H9 (cell line): ENCODE results near the gene ANGPTL1. TPM values are rescaled to one million over a fixed set of nuclear protein-coding genes. Genes with fewer than 3 reads are reported as not detected.
"Not testable (repeated sequence)": the region's sequence is repeated elsewhere in the genome, so short reads cannot be mapped to it uniquely, and the experiment has no call there.

Experiments used
- DNase-seq: peaks from one replicate; pipeline ENCODE4 v3.0.0-alpha.2; 2017
- H2AFZ ChIP-seq: one replicate; pipeline ENCODE4 v1.6.1; 2013; ENCODE audit warnings: mild to moderate bottlenecking, low read length, control low read depth, moderate library complexity
- H2AK5ac ChIP-seq: 2 replicates; pipeline ENCODE4 v1.6.1; 2013; ENCODE audit warnings: low read length, control low read depth, mixed read lengths; ENCODE audit not compliant: insufficient read length
- H2BK120ac ChIP-seq: one replicate; pipeline ENCODE4 v1.6.1; 2013; ENCODE audit warnings: low read depth, mild to moderate bottlenecking, low read length, control low read depth, inconsistent platforms; ENCODE audit not compliant: poor library complexity, severe bottlenecking
- H2BK12ac ChIP-seq: 2 replicates; pipeline ENCODE4 v1.6.1; 2013; ENCODE audit warnings: low read length, control low read depth, mixed read lengths, low read depth; ENCODE audit not compliant: insufficient read length
- H2BK15ac ChIP-seq: 2 replicates; pipeline ENCODE4 v1.6.1; 2013; ENCODE audit warnings: low read depth, low read length, control low read depth
- H2BK20ac ChIP-seq: one replicate; pipeline ENCODE4 v1.6.1; 2013; ENCODE audit warnings: low read depth, mild to moderate bottlenecking, low read length, control low read depth, inconsistent platforms; ENCODE audit not compliant: poor library complexity, severe bottlenecking
- H2BK5ac ChIP-seq: 2 replicates; pipeline ENCODE4 v1.6.1; 2013; ENCODE audit warnings: low read length, control low read depth, mixed read lengths; ENCODE audit not compliant: insufficient read length
- H3K14ac ChIP-seq: 2 replicates; pipeline ENCODE4 v1.6.1; 2013; ENCODE audit warnings: low read length, control low read depth; ENCODE audit not compliant: insufficient read depth
- H3K18ac ChIP-seq: 2 replicates; pipeline ENCODE4 v1.6.1; 2013; ENCODE audit warnings: low read depth, mild to moderate bottlenecking, mixed read lengths, low read length, control low read depth; ENCODE audit not compliant: insufficient read length
- H3K23ac ChIP-seq: 2 replicates; pipeline ENCODE4 v1.6.1; 2013; ENCODE audit warnings: low read length, control low read depth, mixed read lengths, low read depth; ENCODE audit not compliant: insufficient read length
- H3K23me2 ChIP-seq: 2 replicates; pipeline ENCODE4 v1.6.1; 2013; ENCODE audit warnings: low read depth, mild to moderate bottlenecking, mixed read lengths, low read length, control low read depth; ENCODE audit not compliant: insufficient read length, poor library complexity, severe bottlenecking
- H3K27ac ChIP-seq: 2 replicates; pipeline ENCODE4 v1.5.1; 2013; ENCODE audit warnings: low read length, control low read depth, mixed read lengths, low read depth; ENCODE audit not compliant: insufficient read length
- H3K27me3 ChIP-seq: 2 replicates; pipeline ENCODE4 v1.6.1; 2013; ENCODE audit warnings: low read length, control low read depth, inconsistent platforms; ENCODE audit not compliant: insufficient read depth
- H3K4ac ChIP-seq: 2 replicates; pipeline ENCODE4 v1.6.1; 2013; ENCODE audit warnings: low read depth, mild to moderate bottlenecking, control low read depth, inconsistent platforms, low read length, moderate library complexity
- H3K4me1 ChIP-seq: 2 replicates; pipeline ENCODE4 v1.6.1; 2013; ENCODE audit warnings: low read length, control low read depth, inconsistent platforms; ENCODE audit not compliant: insufficient read depth
- H3K4me2 ChIP-seq: 2 replicates; pipeline ENCODE4 v1.6.1; 2013; ENCODE audit warnings: low read length, control low read depth, mixed read lengths; ENCODE audit not compliant: insufficient read length, insufficient read depth
- H3K56ac ChIP-seq: 2 replicates; pipeline ENCODE4 v1.6.1; 2013; ENCODE audit warnings: low read depth, mild to moderate bottlenecking, mixed read lengths, low read length, control low read depth; ENCODE audit not compliant: insufficient read length
- H3K79me1 ChIP-seq: 2 replicates; pipeline ENCODE4 v1.6.1; 2013; ENCODE audit warnings: low read depth, mild to moderate bottlenecking, moderate library complexity, low read length, control low read depth, inconsistent platforms; ENCODE audit not compliant: insufficient read depth, poor library complexity, severe bottlenecking
- H3K79me2 ChIP-seq: 2 replicates; pipeline ENCODE4 v1.6.1; 2013; ENCODE audit warnings: low read length, control low read depth, inconsistent platforms; ENCODE audit not compliant: insufficient read depth
- H3K9ac ChIP-seq: 2 replicates; pipeline ENCODE4 v1.6.1; 2013; ENCODE audit warnings: low read length, control low read depth, mixed read lengths; ENCODE audit not compliant: insufficient read length; ENCODE audit errors: extremely low read depth
- H3K9me3 ChIP-seq: one replicate; pipeline ENCODE4 v1.6.1; 2013; ENCODE audit warnings: low read depth, low read length, inconsistent platforms; ENCODE audit not compliant: control insufficient read depth
- H3T11ph ChIP-seq: one replicate; pipeline ENCODE4 v1.6.1; 2013; ENCODE audit warnings: mild to moderate bottlenecking, low read length, control low read depth, inconsistent platforms
- H4K20me1 ChIP-seq: one replicate; pipeline ENCODE4 v1.6.1; 2013; ENCODE audit not compliant: control insufficient read depth, insufficient read length, insufficient read depth
- H4K5ac ChIP-seq: 2 replicates; pipeline ENCODE4 v1.6.1; 2013; ENCODE audit warnings: low read depth, mild to moderate bottlenecking, mixed read lengths, low read length, control low read depth; ENCODE audit not compliant: insufficient read length
- H4K8ac ChIP-seq: replicated peaks from 2 replicates; pipeline ENCODE4 v1.6.1; 2013; ENCODE audit warnings: low read length, control low read depth, mixed read lengths, low read depth; ENCODE audit not compliant: insufficient read length
- H4K91ac ChIP-seq: 2 replicates; pipeline ENCODE4 v1.6.1; 2013; ENCODE audit warnings: low read depth, mild to moderate bottlenecking, moderate library complexity, mixed read lengths, low read length, control low read depth; ENCODE audit not compliant: insufficient read length
- H3K27ac Mint-ChIP-seq, 3 experiments: 2 replicates in 2 of 3; 3 replicates in 1 of 3; pipeline ENCODE4 v1.8.0; 2020 to 2021; ENCODE audit warnings: mixed read lengths in 3 of 3, mild to moderate bottlenecking in 1 of 3, moderate library complexity in 1 of 3
- H3K27me3 Mint-ChIP-seq: 2 replicates; pipeline ENCODE4 v1.8.0; 2021; ENCODE audit warnings: low read depth, mild to moderate bottlenecking, moderate library complexity, mixed read lengths
- H3K36me3 Mint-ChIP-seq, 3 experiments: 2 replicates in 2 of 3; 3 replicates in 1 of 3; pipeline ENCODE4 v1.8.0; 2020 to 2021; ENCODE audit warnings: low read depth in 3 of 3, mixed read lengths in 3 of 3; ENCODE audit not compliant: insufficient read depth in 1 of 3
- H3K4me1 Mint-ChIP-seq, 2 experiments: 2 replicates each; pipeline ENCODE4 v1.8.0; 2020; ENCODE audit warnings: mixed read lengths in 2 of 2
- H3K4me3 Mint-ChIP-seq, 2 experiments: 2 replicates in 1 of 2; 3 replicates in 1 of 2; pipeline ENCODE4 v1.8.0; 2020 to 2021; ENCODE audit warnings: mild to moderate bottlenecking in 2 of 2, mixed read lengths in 2 of 2, moderate library complexity in 1 of 2
- H3K9me3 Mint-ChIP-seq, 2 experiments: 2 replicates in 1 of 2; 3 replicates in 1 of 2; pipeline ENCODE4 v1.8.0; 2020; ENCODE audit warnings: mild to moderate bottlenecking in 2 of 2, mixed read lengths in 2 of 2, moderate library complexity in 1 of 2
- CTCF ChIP-seq: fragments of 200-600 bp; sonication (generic); conservative IDR thresholded peaks from 3 replicates; pipeline ENCODE4 v1.8.0; 2021; ENCODE audit warnings: antibody characterized with exemption, mild to moderate bottlenecking
- WGBS: extraction: QIAGEN DNeasy Blood & Tissue Kit; methylation state at CpG from one replicate; pipeline ENCODE4 v1.1.7; 2013; ENCODE audit warnings: missing lambda C conversion rate, low lambda C conversion rate, mixed read lengths; ENCODE audit not compliant: insufficient read length; ENCODE audit errors: extremely low coverage; 5-methylcytosine and 5-hydroxymethylcytosine counted together
- total RNA-seq: library from RNA; stranded (reverse); gene quantifications from 2 replicates; pipeline ENCODE4 v1.2.1, GENCODE V29; 2021

The ANGPTL1 gene
- total RNA-seq, 1 experiment from 2014 or later, result not detected

DNA sequence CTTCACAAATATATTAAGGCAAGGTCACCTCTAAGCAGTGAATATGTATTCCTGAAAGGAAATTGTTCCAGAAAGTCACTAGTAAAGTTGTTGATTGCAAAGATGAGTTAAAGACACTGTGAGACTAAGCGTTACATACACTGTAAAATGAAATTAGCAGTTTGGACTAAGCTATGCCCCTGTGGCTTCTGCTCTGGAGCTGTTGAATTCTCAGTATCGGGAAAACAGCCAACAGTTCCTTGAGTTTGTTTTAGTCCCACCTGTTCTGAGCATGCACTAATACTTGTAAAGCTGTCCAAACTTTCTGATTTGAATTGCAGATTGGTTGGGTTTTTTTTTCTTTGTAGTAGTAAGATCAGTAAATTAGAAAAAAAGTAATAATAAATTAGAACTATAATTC lies 21.0 kb downstream of the ANGPTL1 start:
- Histone ChIP-seq H3K4ac (no peak overlapping the region), H3K23me2 (no peaks in the 10 kb centered on the region), H2AFZ (no peak overlapping the region), H2BK12ac (no peak overlapping the region), H3K27ac (no peak overlapping the region), H3K9me3 (no peaks in the 10 kb centered on the region), H3K4me2 (no peak overlapping the region), H3K79me1 (no peaks in the 10 kb centered on the region), H2AK5ac (no peak overlapping the region), H3K23ac (no peak overlapping the region), H4K5ac (no peak overlapping the region), H3K79me2 (no peaks in the 10 kb centered on the region), H3K27me3 (no peaks in the 10 kb centered on the region), H4K91ac (no peak overlapping the region), H3K9ac (no peak overlapping the region), H4K20me1 (no peaks in the 10 kb centered on the region), H2BK15ac (no peak overlapping the region), H2BK5ac (no peak overlapping the region), H4K8ac (no peak overlapping the region), H3K4me1 (no peaks in the 10 kb centered on the region), H3K56ac (no peak overlapping the region), H3K14ac (no peak overlapping the region), H3T11ph (no peak overlapping the region), H2BK120ac (no peak overlapping the region), H2BK20ac (no peak overlapping the region), H3K18ac (no peak overlapping the region)
- Mint-ChIP-seq H3K9me3 (no peaks in the 10 kb centered on the region), H3K27ac (0 out of 7 replicates have a peak overlapping the region, but pooled peaks of 1 of the 3 experiments have one; percentile 53), H3K4me1 (peaks cover 0 to 3% of the 10 kb centered on the region in 2 experiments; a peak in 1 of 4 replicates), H3K27me3 (no peaks in the 10 kb centered on the region), H3K36me3 (no peaks in the 10 kb centered on the region), H3K4me3 (no peak overlapping the region)
- no CpG with 5 or more reads among the region's 2 CpGs for WGBS
- DNase-seq, result no peak
- TF ChIP-seq CTCF, result no peak

DNA sequence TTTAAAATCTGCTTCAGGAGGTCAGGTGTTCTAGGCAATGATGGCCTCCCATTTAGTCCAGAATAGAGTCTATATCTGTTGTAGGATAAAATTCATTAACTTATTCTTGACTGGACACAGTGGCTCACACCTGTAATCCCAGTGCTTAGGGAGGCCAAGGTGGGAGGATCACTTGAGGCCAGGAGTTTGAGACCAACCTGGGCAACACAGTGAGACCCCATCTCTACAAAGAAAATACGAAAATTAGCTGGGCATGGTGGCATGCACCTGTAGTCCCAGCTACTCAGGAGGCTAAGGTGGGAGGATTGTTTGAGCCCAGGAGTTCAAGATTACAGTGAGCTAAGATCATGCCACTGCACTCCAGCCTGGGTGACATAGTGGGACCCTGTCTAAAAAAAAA lies 23.0 kb downstream of the ANGPTL1 start:
- H3K4ac ChIP-seq, H3K18ac ChIP-seq, H3K23ac ChIP-seq, DNase-seq, H4K5ac ChIP-seq, H3K27me3 Mint-ChIP-seq, H3K79me2 ChIP-seq, H3K9me3 Mint-ChIP-seq, H2BK5ac ChIP-seq, H3K27ac Mint-ChIP-seq, H2BK120ac ChIP-seq, H2AFZ ChIP-seq, H3T11ph ChIP-seq, H2AK5ac ChIP-seq, H3K56ac ChIP-seq, H2BK15ac ChIP-seq, H3K4me2 ChIP-seq, H4K8ac ChIP-seq, H3K36me3 Mint-ChIP-seq, H2BK12ac ChIP-seq, H3K4me3 Mint-ChIP-seq, H3K14ac ChIP-seq, H3K4me1 ChIP-seq, H4K20me1 ChIP-seq, H3K9ac ChIP-seq, H3K27ac ChIP-seq, H3K27me3 ChIP-seq, H3K4me1 Mint-ChIP-seq, H3K79me1 ChIP-seq, H3K23me2 ChIP-seq, H4K91ac ChIP-seq, H2BK20ac ChIP-seq, H3K9me3 ChIP-seq: not testable (repeated sequence)
- no CpG with 5 or more reads among the region's 1 CpG for WGBS
